Calu3 (cell line): ENCODE results near the gene DPEP1. TPM values are rescaled to one million over a fixed set of nuclear protein-coding genes. Genes with fewer than 3 reads are reported as not detected.

Experiments used
- BruUV-seq: library from RNA; stranded (reverse); fragments of 400-500 nt; replicated peaks from 2 replicates; lab custom pipeline; 2021; lab: Mats Ljungman, UMichigan
- CTCF ChIA-PET: fragments of 300-600 bp; sonication (Branson Sonifier 250); formaldehyde crosslinking; loops from one replicate; lab custom pipeline; 2022; ENCODE audit warnings: antibody characterized with exemption; lab: Charles Lee
- DNase-seq: peaks from one replicate; pipeline ENCODE4 v3.0.0; 2022
- H3K27ac Mint-ChIP-seq: one replicate; pipeline ENCODE4 v1.8.0; 2022; ENCODE audit warnings: mixed read lengths; ENCODE audit not compliant: unreplicated experiment
- H3K27me3 Mint-ChIP-seq: one replicate; pipeline ENCODE4 v1.8.0; 2022; ENCODE audit warnings: mixed read lengths; ENCODE audit not compliant: unreplicated experiment
- H3K36me3 Mint-ChIP-seq: one replicate; pipeline ENCODE4 v1.8.0; 2022; ENCODE audit warnings: mild to moderate bottlenecking, moderate library complexity, mixed read lengths; ENCODE audit not compliant: insufficient read depth, unreplicated experiment
- H3K4me1 Mint-ChIP-seq: one replicate; pipeline ENCODE4 v1.8.0; 2022; ENCODE audit warnings: mild to moderate bottlenecking, low read depth, mixed read lengths; ENCODE audit not compliant: unreplicated experiment
- H3K4me3 Mint-ChIP-seq: one replicate; pipeline ENCODE4 v1.8.0; 2022; ENCODE audit warnings: mild to moderate bottlenecking, low read depth, moderate library complexity, mixed read lengths; ENCODE audit not compliant: unreplicated experiment
- H3K9me3 Mint-ChIP-seq: one replicate; pipeline ENCODE4 v1.8.0; 2022; ENCODE audit warnings: low read depth, mixed read lengths; ENCODE audit not compliant: unreplicated experiment
- CTCF ChIP-seq: fragments of 200-600 bp; IDR thresholded peaks from one replicate; pipeline ENCODE4 v1.8.0; 2022; ENCODE audit warnings: antibody characterized with exemption; ENCODE audit not compliant: unreplicated experiment
- intact Hi-C: fragments of 100-400 bp; cut with micrococcal nuclease; formaldehyde crosslinking; loops from one replicate; pipeline ENCODE4 v1.10.0; 2022; ENCODE audit not compliant: unreplicated experiment
- total RNA-seq: library from RNA; stranded (reverse); gene quantifications from 2 replicates; pipeline ENCODE4 v1.2.3, GENCODE V29; 2022

The DPEP1 gene
- total RNA-seq, 1 experiment from 2014 or later, result not detected

GRCh38 chr16:89598199-89598598 lies 15.2 kb upstream of the DPEP1 start:
- Mint-ChIP-seq H3K4me3 (no peak overlapping the region), H3K4me1 (peaks cover 12% of the 10 kb centered on the region), H3K36me3 (peaks cover 10% of the 10 kb centered on the region), H3K27me3 (no peaks in the 10 kb centered on the region), H3K9me3 (no peaks in the 10 kb centered on the region), H3K27ac (peak overlapping the region; percentile 67)
- BruUV-seq, result no TSS peak
- no peak for DNase-seq
- intact Hi-C loops, result no loop called here
- CTCF ChIA-PET, result no interaction called here
- TF ChIP-seq CTCF, result no peak

- no peak overlapping the region for H3K4me3 Mint-ChIP-seq
- peaks cover 10% of the 10 kb centered on the region for H3K36me3 Mint-ChIP-seq
These were observed 14.0 kb upstream of the DPEP1 start for GRCh38 chr16:89599451-89599858.

GRCh38 chr16:89599902-89600301 lies 13.5 kb upstream of the DPEP1 start:
- Mint-ChIP-seq H3K9me3 (no peaks in the 10 kb centered on the region), H3K4me1 (peaks cover 14% of the 10 kb centered on the region)
- TF ChIP-seq CTCF, result no peak

More at GRCh38 chr16:89599451-89599858, 14.0 kb upstream of the DPEP1 start:
- no TSS peak for BruUV-seq
- intact Hi-C loops, result no loop called here
- no peaks in the 10 kb centered on the region for H3K27me3 Mint-ChIP-seq
- H3K27ac Mint-ChIP-seq, result no peak overlapping the region
- CTCF ChIA-PET, result interaction anchor here (0.6 to 1.0 kb wide), 3 partner anchors 20 to 54 kb away, joined by 3 to 7 read pairs (median 5); no protein-coding TSS in a partner anchor
- DNase-seq, result peak; percentile 64
- H3K9me3 Mint-ChIP-seq, result no peaks in the 10 kb centered on the region
- peak; percentile 35 for TF ChIP-seq CTCF
- peaks cover 14% of the 10 kb centered on the region for H3K4me1 Mint-ChIP-seq

GRCh38 chr16:89600427-89600826 lies 13.0 kb upstream of the DPEP1 start:
- intact Hi-C loops, result no loop called here
- DNase-seq, result no peak
- CTCF ChIA-PET, result interaction anchor here (0.6 kb wide), 1 partner anchor 19 kb away, joined by 5 read pairs; no protein-coding TSS in a partner anchor
- H3K27me3 Mint-ChIP-seq, result no peaks in the 10 kb centered on the region
- BruUV-seq, result no TSS peak
- no peak for TF ChIP-seq CTCF
- H3K9me3 Mint-ChIP-seq, result no peaks in the 10 kb centered on the region
- H3K4me1 Mint-ChIP-seq, result peaks cover 14% of the 10 kb centered on the region
- H3K4me3 Mint-ChIP-seq, result no peak overlapping the region
- peaks cover 10% of the 10 kb centered on the region for H3K36me3 Mint-ChIP-seq
- H3K27ac Mint-ChIP-seq, result no peak overlapping the region

More at GRCh38 chr16:89599902-89600301, 13.5 kb upstream of the DPEP1 start:
- BruUV-seq, result no TSS peak
- Mint-ChIP-seq H3K27me3 (no peaks in the 10 kb centered on the region), H3K4me3 (no peak overlapping the region), H3K36me3 (peaks cover 10% of the 10 kb centered on the region), H3K27ac (no peak overlapping the region)
- CTCF ChIA-PET, result interaction anchor here (0.6 to 1.0 kb wide), 2 partner anchors 19 to 41 kb away, joined by 3 to 5 read pairs; no protein-coding TSS in a partner anchor
- intact Hi-C loops, result no loop called here
- DNase-seq, result no peak
